AG09309 (cell line): ENCODE results near the gene AKR1A1.
A peak's percentile ranks its signal among the peaks of the same experiment; 100 is the strongest.

Source experiments
- DNase-seq: peaks from one replicate; pipeline ENCODE4 v3.0.0-alpha.2; 2010; ENCODE audit warnings: low read depth
- H3K4me3 ChIP-seq: 2 replicates; pipeline ENCODE4 v1.5.1; 2011; ENCODE audit warnings: mild to moderate bottlenecking, low read depth, low read length, moderate library complexity; ENCODE audit not compliant: control insufficient read depth
- TF ChIP-seq, protein P1 (sequence below): IDR thresholded peaks from 2 replicates; pipeline ENCODE4 v1.5.1; 2011; ENCODE audit warnings: mild to moderate bottlenecking, low read depth, low read length, inconsistent platforms; ENCODE audit not compliant: insufficient read depth, control insufficient read depth; ENCODE audit errors: missing control alignments

The AKR1A1 gene

DNA sequence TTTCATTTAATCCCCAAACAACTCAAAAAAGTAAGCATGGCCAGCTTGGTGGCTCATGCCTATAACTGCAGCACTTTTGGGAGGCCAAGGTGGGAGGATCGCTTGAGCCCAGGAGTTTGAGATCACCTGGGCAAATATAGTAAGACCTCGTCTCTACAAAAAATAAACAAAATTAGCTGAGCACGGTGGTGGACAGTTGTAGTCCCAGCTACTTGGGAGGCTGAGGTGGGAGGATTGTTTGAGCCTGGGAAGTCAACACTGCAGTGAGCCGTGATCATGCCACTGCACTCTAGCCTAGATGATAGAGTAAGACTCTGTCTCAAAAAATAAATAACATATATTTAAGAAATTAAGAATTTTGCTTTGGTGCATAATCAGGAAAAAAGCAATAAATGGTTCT is 6.1 kb upstream of the AKR1A1 start:
- DNase-seq: no peak
- TF ChIP-seq, protein P1, sequence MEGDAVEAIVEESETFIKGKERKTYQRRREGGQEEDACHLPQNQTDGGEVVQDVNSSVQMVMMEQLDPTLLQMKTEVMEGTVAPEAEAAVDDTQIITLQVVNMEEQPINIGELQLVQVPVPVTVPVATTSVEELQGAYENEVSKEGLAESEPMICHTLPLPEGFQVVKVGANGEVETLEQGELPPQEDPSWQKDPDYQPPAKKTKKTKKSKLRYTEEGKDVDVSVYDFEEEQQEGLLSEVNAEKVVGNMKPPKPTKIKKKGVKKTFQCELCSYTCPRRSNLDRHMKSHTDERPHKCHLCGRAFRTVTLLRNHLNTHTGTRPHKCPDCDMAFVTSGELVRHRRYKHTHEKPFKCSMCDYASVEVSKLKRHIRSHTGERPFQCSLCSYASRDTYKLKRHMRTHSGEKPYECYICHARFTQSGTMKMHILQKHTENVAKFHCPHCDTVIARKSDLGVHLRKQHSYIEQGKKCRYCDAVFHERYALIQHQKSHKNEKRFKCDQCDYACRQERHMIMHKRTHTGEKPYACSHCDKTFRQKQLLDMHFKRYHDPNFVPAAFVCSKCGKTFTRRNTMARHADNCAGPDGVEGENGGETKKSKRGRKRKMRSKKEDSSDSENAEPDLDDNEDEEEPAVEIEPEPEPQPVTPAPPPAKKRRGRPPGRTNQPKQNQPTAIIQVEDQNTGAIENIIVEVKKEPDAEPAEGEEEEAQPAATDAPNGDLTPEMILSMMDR: no peak
- H3K4me3 ChIP-seq: no peak overlapping the region

DNA sequence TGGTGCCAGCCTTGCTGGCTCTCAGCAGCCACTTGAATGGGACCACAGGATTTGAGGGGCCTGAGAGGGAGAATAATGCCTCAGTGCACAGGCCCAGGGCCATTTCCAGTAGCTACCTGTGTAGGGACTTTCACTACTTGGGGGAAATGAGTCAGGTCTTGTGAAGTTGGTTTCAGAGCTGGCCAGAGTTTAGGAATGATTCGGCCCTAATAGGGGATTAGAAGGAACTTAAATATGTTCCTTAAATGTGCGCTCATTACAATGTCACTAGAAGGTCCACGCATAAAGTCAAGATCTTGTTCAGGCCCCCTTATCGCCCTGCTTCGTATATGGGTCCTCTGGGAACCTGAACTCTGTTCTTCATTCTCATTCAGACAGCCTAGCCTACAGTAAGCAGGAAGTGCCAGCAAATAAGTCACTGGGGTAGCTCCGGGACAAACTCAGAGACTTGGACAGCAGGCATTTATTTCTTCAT is 5.6 kb upstream of the AKR1A1 start:
- no peak overlapping the region for H3K4me3 ChIP-seq
- TF ChIP-seq, protein P1: no peak
- no peak for DNase-seq

DNA sequence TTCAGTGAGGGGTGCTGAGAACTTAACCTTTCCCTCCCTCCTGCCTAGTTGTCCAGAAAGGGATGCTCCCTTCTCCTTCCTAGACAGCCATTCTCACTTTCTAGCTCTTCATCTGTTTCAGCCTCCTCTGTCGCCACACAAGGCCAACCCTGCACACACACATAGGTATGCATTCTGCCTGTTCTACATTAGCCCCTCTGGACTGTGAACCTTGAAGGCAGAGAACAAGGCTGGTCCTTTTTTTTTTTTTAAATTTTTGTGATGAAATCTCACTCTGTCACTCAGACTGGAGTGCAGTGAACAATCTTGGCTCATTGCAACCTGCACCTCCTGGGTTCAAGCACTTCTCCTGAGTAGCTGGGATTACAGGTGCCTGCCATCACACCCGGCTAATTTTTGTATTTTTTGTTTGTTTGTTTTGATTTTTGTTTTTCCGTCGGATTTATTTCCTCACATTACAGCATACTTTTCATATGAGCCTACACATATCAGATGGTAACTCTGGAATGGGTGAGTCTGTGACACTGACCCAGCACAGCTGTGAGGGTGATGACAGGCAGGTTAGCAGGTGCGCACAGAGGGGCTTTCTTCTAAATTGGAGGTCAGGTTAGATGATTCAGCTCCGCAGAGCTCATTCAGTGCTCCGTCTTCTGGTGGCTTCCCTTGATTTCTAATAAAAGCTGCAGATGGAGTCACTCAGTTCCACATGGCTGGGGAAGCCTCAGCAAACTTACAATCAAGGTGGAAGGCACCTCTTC is 4.9 kb upstream of the AKR1A1 start:
- DNase-seq: no peak
- TF ChIP-seq, protein P1: no peak
- H3K4me3 ChIP-seq: no peak overlapping the region

DNA sequence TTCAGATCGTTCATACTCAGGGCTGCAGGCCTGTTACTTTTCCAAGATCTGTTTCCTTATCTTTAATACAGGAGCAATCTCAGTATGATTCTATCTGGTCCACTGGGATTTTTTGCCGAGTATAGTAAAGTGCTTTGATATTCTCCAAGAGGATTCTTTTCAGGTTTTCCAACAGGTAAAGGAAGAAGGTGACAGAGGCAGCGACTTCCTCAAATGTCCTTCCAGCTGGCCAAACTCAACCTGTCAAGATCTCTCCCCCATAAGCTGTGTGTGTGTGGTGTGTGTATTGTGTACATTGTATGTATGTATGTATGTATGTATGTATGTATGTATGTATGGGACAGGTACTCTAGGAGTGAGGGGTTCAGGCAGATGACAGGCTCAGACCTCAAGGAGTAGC is 1.1 kb downstream of the AKR1A1 start:
- TF ChIP-seq, protein P1: no peak
- H3K4me3 ChIP-seq: peak overlapping the region; percentile 84
- no peak for DNase-seq

DNA sequence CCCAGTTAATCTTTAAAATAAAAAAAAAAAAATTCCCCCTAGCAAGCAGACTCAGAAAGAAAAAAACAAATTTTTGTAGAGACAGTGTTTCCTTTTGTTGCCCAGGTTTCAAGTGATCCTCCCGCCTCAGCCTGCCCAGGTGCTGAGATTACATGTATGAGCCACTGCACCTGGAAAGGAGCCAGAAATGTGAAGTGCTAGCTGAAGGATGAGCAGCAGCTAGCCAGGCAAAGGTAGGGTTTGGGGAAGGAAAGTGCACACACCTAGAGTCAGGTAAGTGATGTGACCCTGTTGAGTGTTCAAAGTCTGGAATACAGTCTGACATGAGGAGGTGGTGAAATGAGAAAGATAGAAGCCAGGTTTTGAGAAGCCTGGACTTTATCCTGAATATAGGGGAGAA is 1.7 kb downstream of the AKR1A1 start:
- no peak for DNase-seq
- TF ChIP-seq, protein P1: no peak
- no peak overlapping the region for H3K4me3 ChIP-seq

DNA sequence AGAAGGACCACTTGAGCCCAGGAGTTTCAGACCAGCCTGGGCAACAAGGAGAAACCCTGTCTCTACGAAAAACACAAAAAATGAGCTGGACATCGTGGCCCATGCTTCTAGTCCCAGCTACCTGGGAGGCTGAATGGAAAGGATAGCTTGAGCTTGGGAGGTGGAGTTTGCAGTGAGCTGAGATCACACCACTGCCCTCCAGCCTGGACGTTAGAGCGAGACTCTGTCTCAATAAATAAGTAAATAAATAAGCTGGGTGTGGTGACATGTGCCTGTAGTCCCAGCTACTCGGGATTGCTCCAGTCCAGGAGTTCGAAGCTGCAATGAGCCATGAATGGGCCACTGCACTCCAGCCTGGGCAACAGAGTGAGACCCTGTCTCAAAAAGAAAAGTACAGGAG is 3.6 kb downstream of the AKR1A1 start:
- TF ChIP-seq, protein P1: no peak
- H3K4me3 ChIP-seq: no peak overlapping the region
- no peak for DNase-seq
